ENCODE results near the gene SMO. TPM values are rescaled to one million over a fixed set of nuclear protein-coding genes. Genes with fewer than 3 reads are reported as not detected.
"Not testable (repeated sequence)": the region's sequence is repeated elsewhere in the genome, so short reads cannot be mapped to it uniquely, and the experiment has no call there.

SMO gene
- total and polyA plus RNA-seq, 4 donors, result 2.9 to 16.3 (median 10.7) TPM

DNA sequence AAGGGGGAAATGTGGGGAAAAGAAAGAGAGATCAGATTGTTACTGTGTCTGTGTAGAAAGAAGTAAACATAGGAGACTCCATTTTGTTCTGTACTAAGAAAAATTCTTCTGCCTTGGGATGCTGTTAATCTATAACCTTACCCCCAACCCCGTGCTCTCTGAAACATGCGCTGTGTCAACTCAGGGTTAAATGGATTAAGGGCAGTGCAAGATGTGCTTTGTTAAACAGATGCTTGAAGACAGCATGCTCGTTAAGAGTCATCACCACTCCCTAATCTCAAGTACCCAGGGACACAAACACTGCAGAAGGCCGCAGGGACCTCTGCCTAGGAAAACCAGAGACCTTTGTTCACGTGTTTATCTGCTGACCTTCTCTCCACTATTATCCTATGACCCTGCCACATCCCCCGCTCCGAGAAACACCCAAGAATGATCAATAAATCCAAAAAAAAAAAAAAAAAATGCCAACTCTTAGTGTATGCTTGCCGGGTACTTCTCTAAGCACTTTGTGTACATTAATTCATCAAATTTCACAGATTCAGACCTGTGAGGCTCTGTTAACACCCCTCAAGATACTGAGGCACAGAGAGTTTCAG, 28.5 kb downstream of the SMO start:
- H3K36me3 ChIP-seq (ENCODE audit: control insufficient read depth in 4 of 4, insufficient read depth in 3 of 4, low read depth in 1 of 4, low read length in 3 of 4); H3K9ac ChIP-seq (ENCODE audit: low read depth in 1 of 2, low read length in 2 of 2); H3K4me3 ChIP-seq (ENCODE audit: low read depth in 1 of 3, low read length in 3 of 3); DNase-seq (ENCODE audit: low spot score); H3K27ac ChIP-seq (ENCODE audit: low read depth in 1 of 2, low read length in 2 of 2); H3K27me3 ChIP-seq (ENCODE audit: control insufficient read depth in 4 of 4, insufficient read depth in 4 of 4, low read length in 3 of 4); H3K4me1 ChIP-seq (ENCODE audit: control insufficient read depth in 4 of 4, insufficient read depth in 4 of 4, low read length in 3 of 4); H3K9me3 ChIP-seq (ENCODE audit: control insufficient read depth in 4 of 4, low read length in 3 of 4): not testable (repeated sequence)
- 32% methylated on average over 8 of the region's 8 CpGs for whole genome bisulfite sequencing
- TF ChIP-seq RXRA (IDR thresholded peaks at IDR 0.05), result peak in 1 of 2 donors; percentile 8
- TF ChIP-seq HNF4A (conservative IDR thresholded peaks at IDR 0.05), result peak in 1 of 2 donors; percentile 11

GRCh38 chr7:129218514-129219062, 30.2 kb downstream of the SMO start:
- Histone ChIP-seq H3K9ac (ENCODE audit: low read depth in 1 of 2, low read length in 2 of 2) (no peak overlapping the region), H3K27me3 (ENCODE audit: control insufficient read depth in 4 of 4, insufficient read depth in 4 of 4, low read length in 3 of 4) (no peaks in the 10 kb centered on the region), H3K9me3 (ENCODE audit: control insufficient read depth in 4 of 4, low read length in 3 of 4) (no peaks in the 10 kb centered on the region), H3K4me1 (ENCODE audit: control insufficient read depth in 4 of 4, insufficient read depth in 4 of 4, low read length in 3 of 4) (peaks cover 0 to 7% (median 5%) of the 10 kb centered on the region in 4 donors), H3K4me3 (ENCODE audit: low read depth in 1 of 3, low read length in 3 of 3) (no peak overlapping the region), H3K27ac (ENCODE audit: low read depth in 1 of 2, low read length in 2 of 2) (no peak overlapping the region), H3K36me3 (ENCODE audit: control insufficient read depth in 4 of 4, insufficient read depth in 3 of 4, low read depth in 1 of 4, low read length in 3 of 4) (no peaks in the 10 kb centered on the region)
- DNase-seq (ENCODE audit: low spot score), result peak; percentile 83
- TF ChIP-seq HNF4A (conservative IDR thresholded peaks at IDR 0.05), result no peak
- no peak for TF ChIP-seq NR2F2 (IDR thresholded peaks at IDR 0.05)
- TF ChIP-seq, protein P1, sequence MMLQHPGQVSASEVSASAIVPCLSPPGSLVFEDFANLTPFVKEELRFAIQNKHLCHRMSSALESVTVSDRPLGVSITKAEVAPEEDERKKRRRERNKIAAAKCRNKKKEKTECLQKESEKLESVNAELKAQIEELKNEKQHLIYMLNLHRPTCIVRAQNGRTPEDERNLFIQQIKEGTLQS (IDR thresholded peaks at IDR 0.05), result no peak
- TF ChIP-seq EGR1 (IDR thresholded peaks at IDR 0.05; ENCODE audit: low read depth in 2 of 2), result no peak
- no peak for TF ChIP-seq GABPA (IDR thresholded peaks at IDR 0.05 in 1 of 2, conservative IDR thresholded peaks at IDR 0.05 in 1 of 2)
- TF ChIP-seq RAD21 (IDR thresholded peaks at IDR 0.05), result peak; percentile 94 to 98
- peak in 1 of 2 donors; percentile 9 for TF ChIP-seq RXRA (IDR thresholded peaks at IDR 0.05)
- no peak for TF ChIP-seq JUND (IDR thresholded peaks at IDR 0.05)
- peak; percentile 90 for TF ChIP-seq REST (IDR thresholded peaks at IDR 0.05)
- TF ChIP-seq FOXA2 (IDR thresholded peaks at IDR 0.05), result no peak
- peak; percentile 97 for TF ChIP-seq CTCF (IDR thresholded peaks at IDR 0.05; ENCODE audit: low read depth, low read length, missing input control)
- TF ChIP-seq, protein P2, sequence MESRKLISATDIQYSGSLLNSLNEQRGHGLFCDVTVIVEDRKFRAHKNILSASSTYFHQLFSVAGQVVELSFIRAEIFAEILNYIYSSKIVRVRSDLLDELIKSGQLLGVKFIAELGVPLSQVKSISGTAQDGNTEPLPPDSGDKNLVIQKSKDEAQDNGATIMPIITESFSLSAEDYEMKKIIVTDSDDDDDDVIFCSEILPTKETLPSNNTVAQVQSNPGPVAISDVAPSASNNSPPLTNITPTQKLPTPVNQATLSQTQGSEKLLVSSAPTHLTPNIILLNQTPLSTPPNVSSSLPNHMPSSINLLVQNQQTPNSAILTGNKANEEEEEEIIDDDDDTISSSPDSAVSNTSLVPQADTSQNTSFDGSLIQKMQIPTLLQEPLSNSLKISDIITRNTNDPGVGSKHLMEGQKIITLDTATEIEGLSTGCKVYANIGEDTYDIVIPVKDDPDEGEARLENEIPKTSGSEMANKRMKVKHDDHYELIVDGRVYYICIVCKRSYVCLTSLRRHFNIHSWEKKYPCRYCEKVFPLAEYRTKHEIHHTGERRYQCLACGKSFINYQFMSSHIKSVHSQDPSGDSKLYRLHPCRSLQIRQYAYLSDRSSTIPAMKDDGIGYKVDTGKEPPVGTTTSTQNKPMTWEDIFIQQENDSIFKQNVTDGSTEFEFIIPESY (IDR thresholded peaks at IDR 0.05), result no peak
- TF ChIP-seq FOXA1 (IDR thresholded peaks at IDR 0.05), result peak; percentile 12
- TF ChIP-seq, protein P3, sequence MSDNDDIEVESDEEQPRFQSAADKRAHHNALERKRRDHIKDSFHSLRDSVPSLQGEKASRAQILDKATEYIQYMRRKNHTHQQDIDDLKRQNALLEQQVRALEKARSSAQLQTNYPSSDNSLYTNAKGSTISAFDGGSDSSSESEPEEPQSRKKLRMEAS (IDR thresholded peaks at IDR 0.05), result no peak
- no peak for TF ChIP-seq TAF1 (conservative IDR thresholded peaks at IDR 0.05)
- no peak for TF ChIP-seq HNF4G (IDR thresholded peaks at IDR 0.05)
- TF ChIP-seq SP1 (IDR thresholded peaks at IDR 0.05), result no peak
- no peak for TF ChIP-seq YY1 (IDR thresholded peaks at IDR 0.05)
- 15% methylated on average over 9 of the region's 9 CpGs for WGBS

- not testable (repeated sequence) for H3K4me3 ChIP-seq (ENCODE audit: low read depth in 1 of 3, low read length in 3 of 3); H3K9me3 ChIP-seq (ENCODE audit: control insufficient read depth in 4 of 4, low read length in 3 of 4); H3K9ac ChIP-seq (ENCODE audit: low read depth in 1 of 2, low read length in 2 of 2); H3K36me3 ChIP-seq (ENCODE audit: control insufficient read depth in 4 of 4, insufficient read depth in 3 of 4, low read depth in 1 of 4, low read length in 3 of 4); H3K27ac ChIP-seq (ENCODE audit: low read depth in 1 of 2, low read length in 2 of 2); H3K27me3 ChIP-seq (ENCODE audit: control insufficient read depth in 4 of 4, insufficient read depth in 4 of 4, low read length in 3 of 4); DNase-seq (ENCODE audit: low spot score); H3K4me1 ChIP-seq (ENCODE audit: control insufficient read depth in 4 of 4, insufficient read depth in 4 of 4, low read length in 3 of 4)
- 89% methylated on average over 4 of the region's 4 CpGs for WGBS
Observed at GRCh38 chr7:129219166-129219565, 30.7 kb downstream of the SMO start.

All from liver (tissue), 9 donors.